ENCODE measurements around the gene MAP3K10. TPM values are rescaled to one million over a fixed set of nuclear protein-coding genes. Genes with fewer than 3 reads are reported as not detected.

MAP3K10 gene
- total RNA-seq, 1 experiment from 2014 or later = 11.2 TPM

GRCh38 chr19:40231057-40231456 lies 39.8 kb downstream of the MAP3K10 start:
- Histone ChIP-seq H3K4me1 (ENCODE audit: insufficient read depth, low read length) (peaks cover 17% of the 10 kb centered on the region), H3K27ac (ENCODE audit: low read length) (no peak overlapping the region), H4K20me1 (ENCODE audit: low read length) (no peaks in the 10 kb centered on the region)

GRCh38 chr19:40231544-40232424 lies 40.6 kb downstream of the MAP3K10 start:
- no peak overlapping the region for H3K9ac ChIP-seq (ENCODE audit: low read length)
- no peaks in the 10 kb centered on the region for H3K27me3 ChIP-seq (ENCODE audit: low read length)
- ChIA-PET POLR2A (ENCODE audit: unreplicated experiment) (no interaction called here), CTCF (no interaction called here)
- no peaks in the 10 kb centered on the region for H3K9me3 ChIP-seq (ENCODE audit: low read length)
- H3K79me2 ChIP-seq (ENCODE audit: low read length) = no peaks in the 10 kb centered on the region
- no peak overlapping the region for H2AFZ ChIP-seq (ENCODE audit: low read length)
- H3F3A ChIP-seq (ENCODE audit: low read length, unreplicated experiment) = no peaks in the 10 kb centered on the region
- intact Hi-C loops (cut with micrococcal nuclease) = no loop called here
- no peaks in the 10 kb centered on the region for H4K20me1 ChIP-seq (ENCODE audit: low read length)
- BruUV-seq (replicated peaks) = no TSS peak
- H3K36me3 ChIP-seq (ENCODE audit: low read depth, low read length) = no peaks in the 10 kb centered on the region
- H3K4me3 ChIP-seq (ENCODE audit: low read length) = no peak overlapping the region
- no peaks in the 10 kb centered on the region for H3K9me2 ChIP-seq (replicated peaks; ENCODE audit: low read length)
- TF ChIP-seq EZH2 (IDR thresholded peaks at IDR 0.05; ENCODE audit: low read length, unreplicated experiment) (no peak), CTCF (conservative IDR thresholded peaks at IDR 0.05; ENCODE audit: low read depth, low read length) (no peak), EZH2phosphoT487 (IDR thresholded peaks at IDR 0.05; ENCODE audit: borderline replicate concordance, low read length) (no peak)
- H3K4me1 ChIP-seq (ENCODE audit: insufficient read depth, low read length) = peaks cover 10% of the 10 kb centered on the region
- no peak overlapping the region for H3K4me2 ChIP-seq (ENCODE audit: low read length)
- no peak for ATAC-seq
- no peak for DNase-seq
- no peak overlapping the region for H3K27ac ChIP-seq (ENCODE audit: low read length)

More at GRCh38 chr19:40231057-40231456, 39.8 kb downstream of the MAP3K10 start:
- H3K4me3 ChIP-seq (ENCODE audit: low read length) = no peak overlapping the region
- no peaks in the 10 kb centered on the region for H3K36me3 ChIP-seq (ENCODE audit: low read depth, low read length)
- no peak overlapping the region for H3K4me2 ChIP-seq (ENCODE audit: low read length)
- H3K9me3 ChIP-seq (ENCODE audit: low read length) = no peaks in the 10 kb centered on the region
- DNase-seq (no peak), ATAC-seq (no peak)
- H3K9ac ChIP-seq (ENCODE audit: low read length) = no peak overlapping the region
- H3F3A ChIP-seq (ENCODE audit: low read length, unreplicated experiment) = no peaks in the 10 kb centered on the region
- CTCF ChIA-PET = no interaction called here
- no peaks in the 10 kb centered on the region for H3K79me2 ChIP-seq (ENCODE audit: low read length)
- no TSS peak for BruUV-seq (replicated peaks)
- no peak for TF ChIP-seq CTCF (conservative IDR thresholded peaks at IDR 0.05; ENCODE audit: low read depth, low read length)
- TF ChIP-seq EZH2 (IDR thresholded peaks at IDR 0.05; ENCODE audit: low read length, unreplicated experiment) = no peak
- TF ChIP-seq EZH2phosphoT487 (IDR thresholded peaks at IDR 0.05; ENCODE audit: borderline replicate concordance, low read length) = no peak
- H3K27me3 ChIP-seq (ENCODE audit: low read length) = no peaks in the 10 kb centered on the region
- no peaks in the 10 kb centered on the region for H3K9me2 ChIP-seq (replicated peaks; ENCODE audit: low read length)
- H2AFZ ChIP-seq (ENCODE audit: low read length) = no peak overlapping the region
- POLR2A ChIA-PET (ENCODE audit: unreplicated experiment) = no interaction called here
- intact Hi-C loops (cut with micrococcal nuclease) = no loop called here

- Histone ChIP-seq H3K4me2 (ENCODE audit: low read length) (no peak overlapping the region), H4K20me1 (ENCODE audit: low read length) (no peaks in the 10 kb centered on the region), H3K4me1 (ENCODE audit: insufficient read depth, low read length) (peaks cover 10% of the 10 kb centered on the region), H3K27me3 (ENCODE audit: low read length) (no peaks in the 10 kb centered on the region), H3K9me3 (ENCODE audit: low read length) (no peaks in the 10 kb centered on the region), H3K4me3 (ENCODE audit: low read length) (no peak overlapping the region), H2AFZ (ENCODE audit: low read length) (no peak overlapping the region), H3K9ac (ENCODE audit: low read length) (no peak overlapping the region), H3K79me2 (ENCODE audit: low read length) (no peaks in the 10 kb centered on the region), H3F3A (ENCODE audit: low read length, unreplicated experiment) (no peaks in the 10 kb centered on the region), H3K36me3 (ENCODE audit: low read depth, low read length) (no peaks in the 10 kb centered on the region), H3K9me2 (replicated peaks; ENCODE audit: low read length) (no peaks in the 10 kb centered on the region), H3K27ac (ENCODE audit: low read length) (no peak overlapping the region)
- intact Hi-C loops (cut with micrococcal nuclease) = no loop called here
- BruUV-seq (replicated peaks) = no TSS peak
- DNase-seq = no peak
- TF ChIP-seq EZH2 (IDR thresholded peaks at IDR 0.05; ENCODE audit: low read length, unreplicated experiment) = no peak
- no peak for TF ChIP-seq EZH2phosphoT487 (IDR thresholded peaks at IDR 0.05; ENCODE audit: borderline replicate concordance, low read length)
- TF ChIP-seq CTCF (conservative IDR thresholded peaks at IDR 0.05; ENCODE audit: low read depth, low read length) = no peak
- ChIA-PET POLR2A (ENCODE audit: unreplicated experiment) (no interaction called here), CTCF (no interaction called here)
- ATAC-seq = no peak
These were observed 41.3 kb downstream of the MAP3K10 start for GRCh38 chr19:40232479-40232878.
